Inflammatory macrophage (primary cell): ENCODE measurements around the gene CIAPIN1.
"Not testable (repeated sequence)": the region's sequence is repeated elsewhere in the genome, so short reads cannot be mapped to it uniquely, and the experiment has no call there.

Experiments used
- DNase-seq, 2 donors: peaks; one replicate each; pipeline ENCODE4 v3.0.0-alpha.2; 2020 to 2022

The CIAPIN1 gene

GRCh38 chr16:57405097-57405496, 42.1 kb downstream of the CIAPIN1 start:
- DNase-seq: peak; percentile 64 to 73

- DNase-seq: peak; percentile 44 to 69
Observed at GRCh38 chr16:57403965-57404817, 43.0 kb downstream of the CIAPIN1 start, which contains the start of gene CCL17. CCL17 (plus strand) TSS chr16:57404767; CDS start chr16:57413933, 9,166 bp downstream.

- DNase-seq: no peak
Observed at GRCh38 chr16:57401943-57402640, 45.1 kb downstream of the CIAPIN1 start.

GRCh38 chr16:57397493-57397892, 49.7 kb downstream of the CIAPIN1 start:
- not testable (repeated sequence) for DNase-seq

- peak in 1 of 2 donors; percentile 25 for DNase-seq
Observed at GRCh38 chr16:57396786-57397185, 50.4 kb downstream of the CIAPIN1 start.

GRCh38 chr16:57395026-57395425, 52.2 kb downstream of the CIAPIN1 start:
- DNase-seq: no peak

- no peak for DNase-seq
Observed at GRCh38 chr16:57394444-57394843, 52.7 kb downstream of the CIAPIN1 start.

- no peak for DNase-seq
Observed at GRCh38 chr16:57392694-57393093, 54.5 kb downstream of the CIAPIN1 start.

- DNase-seq: no peak
Observed at GRCh38 chr16:57391708-57392107, 55.5 kb downstream of the CIAPIN1 start.

GRCh38 chr16:57391300-57391699, 55.9 kb downstream of the CIAPIN1 start:
- no peak for DNase-seq

GRCh38 chr16:57390636-57391295, 56.4 kb downstream of the CIAPIN1 start:
- no peak for DNase-seq

- no peak for DNase-seq
Observed at GRCh38 chr16:57389087-57389468, 58.1 kb downstream of the CIAPIN1 start.

GRCh38 chr16:57388359-57389086, 58.7 kb downstream of the CIAPIN1 start:
- DNase-seq: no peak

GRCh38 chr16:57387598-57388354, 59.4 kb downstream of the CIAPIN1 start:
- no peak for DNase-seq

- DNase-seq: no peak
Observed at GRCh38 chr16:57386381-57386951, 60.7 kb downstream of the CIAPIN1 start.

- DNase-seq: no peak
Observed at GRCh38 chr16:57385083-57385482, 62.1 kb downstream of the CIAPIN1 start.

GRCh38 chr16:57384248-57385070, 62.7 kb downstream of the CIAPIN1 start:
- DNase-seq: peak; percentile 59 to 65

- peak in 1 of 2 donors; percentile 7 for DNase-seq
Observed at GRCh38 chr16:57383276-57384247, 63.6 kb downstream of the CIAPIN1 start.
